Astrocyte of the hippocampus (primary cell): ENCODE measurements around the gene USP22.
A peak's percentile ranks its signal among the peaks of the same experiment; 100 is the strongest.

ENCODE experiments used
- DNase-seq: peaks from one replicate; pipeline ENCODE4 v3.0.0; 2011; ENCODE audit warnings: low read depth, low spot score

USP22 gene

DNA sequence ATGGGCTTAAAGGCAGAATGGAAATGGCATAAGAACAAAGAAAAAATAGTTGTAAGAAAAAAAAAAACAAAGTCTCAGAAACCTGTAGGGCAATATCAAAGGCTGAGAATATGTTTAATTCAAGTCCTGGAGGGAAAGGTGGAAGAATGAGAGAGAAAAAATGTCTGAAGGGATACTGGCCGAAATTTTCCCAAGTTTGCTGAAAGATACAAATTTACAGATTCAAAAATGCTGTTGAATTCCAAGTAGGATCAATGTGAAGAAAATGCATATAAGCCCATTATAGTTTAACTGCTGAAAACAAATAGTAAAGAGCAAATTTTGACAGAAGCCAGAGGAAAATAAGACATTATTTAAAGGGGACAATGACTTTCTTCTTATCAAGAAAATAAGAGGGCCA, 6.6 kb upstream of the USP22 start:
- DNase-seq, result no peak

DNA sequence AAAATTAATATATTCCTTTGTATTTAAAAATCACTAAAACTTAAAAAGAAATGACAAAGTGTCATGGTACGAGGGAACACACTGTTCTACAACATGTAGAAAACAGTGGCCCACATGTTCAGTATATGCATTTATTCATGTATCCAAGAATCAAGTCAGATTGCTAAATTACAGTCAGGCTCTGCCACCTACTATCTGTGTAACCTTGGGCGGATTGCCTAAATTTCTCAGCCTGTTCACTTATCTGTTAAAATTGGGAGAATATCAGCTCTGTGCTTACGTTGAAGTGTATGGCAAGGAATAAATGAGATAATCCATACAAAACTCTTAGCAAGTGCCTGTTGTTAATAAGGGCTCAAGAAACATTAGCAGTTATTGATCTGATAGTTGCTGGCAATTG, 3.4 kb upstream of the USP22 start:
- no peak for DNase-seq

DNA sequence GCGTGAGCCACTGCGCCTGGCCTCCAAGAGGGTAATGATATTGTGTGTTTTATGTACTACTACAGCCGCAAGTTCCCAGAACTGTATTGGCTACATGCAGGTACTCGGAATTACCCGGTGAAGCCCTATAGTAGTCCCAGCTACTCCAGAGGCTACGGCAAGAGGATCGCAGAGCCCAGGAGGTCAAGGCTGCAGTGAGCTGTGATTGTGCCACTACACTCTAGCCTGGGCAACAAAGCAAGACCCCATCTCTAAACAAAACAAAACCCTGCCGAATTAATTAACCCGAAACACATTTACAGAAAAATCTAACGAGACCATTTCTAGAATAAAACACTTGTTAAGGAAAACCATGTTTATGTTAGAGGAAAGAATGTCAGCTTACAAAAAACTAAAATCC, 2.2 kb upstream of the USP22 start:
- DNase-seq, result no peak

DNA sequence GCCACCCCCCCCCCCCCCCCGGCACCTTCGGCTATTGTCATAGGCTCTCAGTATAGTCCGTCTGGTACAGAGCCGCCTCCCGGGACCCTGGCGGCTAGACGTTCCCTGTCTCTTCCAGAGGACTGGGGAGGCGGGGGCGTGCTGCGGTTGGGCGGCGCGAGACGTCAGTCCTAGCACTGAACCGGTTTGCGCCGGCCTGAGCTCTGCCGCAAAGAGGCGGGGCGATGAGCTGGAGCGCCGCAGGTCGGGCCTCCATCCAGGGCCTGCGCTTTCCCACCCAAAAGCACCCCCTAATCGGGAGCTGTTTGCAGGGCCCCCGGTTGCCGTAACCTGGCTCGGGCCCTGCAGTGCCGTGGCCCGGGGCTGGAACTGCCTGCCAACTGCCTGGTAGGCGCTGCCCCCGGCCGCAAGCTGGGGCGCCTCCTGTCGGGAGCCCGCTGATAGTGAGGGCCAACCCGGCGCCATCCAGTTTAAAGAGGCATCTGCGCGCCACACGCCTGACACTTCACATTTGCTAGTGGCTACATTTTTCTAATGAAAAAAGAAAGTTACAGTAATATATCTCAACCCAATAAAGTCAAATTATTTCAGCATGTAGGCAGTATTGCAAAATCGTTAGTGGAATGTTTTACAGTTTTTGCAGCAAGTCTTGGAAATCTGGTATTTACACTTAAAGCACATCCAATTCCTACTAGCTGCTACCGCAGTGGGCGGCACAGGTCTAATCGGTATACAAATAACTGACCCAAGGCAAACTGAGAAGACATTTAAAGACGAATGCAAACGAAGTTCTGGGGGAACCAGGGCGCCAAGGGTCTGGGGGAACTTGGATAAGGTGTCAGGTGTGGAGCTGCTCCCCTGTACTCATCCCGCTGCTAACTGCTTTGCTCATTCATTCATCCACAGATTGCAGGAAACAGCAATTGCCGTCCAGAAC, 753 bp upstream of the USP22 start:
- DNase-seq, result no peak

DNA sequence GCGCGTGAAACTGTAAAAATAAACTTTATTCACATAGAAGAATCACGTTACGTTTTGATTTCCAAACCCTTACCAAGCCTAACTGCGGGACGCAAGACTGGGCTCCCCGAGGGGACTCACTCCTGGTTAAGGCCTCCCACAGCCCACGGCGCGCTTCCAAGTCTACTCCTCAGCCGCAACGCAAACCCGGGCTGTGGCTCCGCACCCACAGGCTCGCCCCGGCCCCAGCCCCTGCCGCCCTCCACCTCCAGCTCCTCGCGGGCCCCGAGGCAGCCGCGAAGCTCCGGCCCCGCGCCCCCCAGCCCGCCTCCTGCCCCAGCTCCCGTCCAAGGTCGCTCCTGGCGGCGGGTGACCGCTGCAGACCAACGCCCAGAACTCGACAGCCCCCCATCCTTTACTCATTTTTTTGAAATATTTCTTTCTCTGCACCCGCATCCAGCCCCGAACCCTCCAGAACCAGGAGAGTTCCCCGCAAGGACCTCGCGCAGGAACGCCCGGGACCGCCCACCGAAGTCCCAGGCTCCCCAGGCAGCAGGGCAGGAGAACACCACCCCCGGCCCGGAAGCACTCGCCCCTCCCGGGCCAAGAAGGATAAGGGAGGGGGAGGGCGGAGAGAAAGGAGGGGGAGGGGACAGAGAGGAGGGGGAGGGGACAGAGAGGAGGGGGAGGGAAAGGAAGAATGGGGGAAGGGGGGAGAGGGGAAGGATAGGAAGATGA, 912 bp downstream of the USP22 start:
- peak; percentile 79 for DNase-seq

DNA sequence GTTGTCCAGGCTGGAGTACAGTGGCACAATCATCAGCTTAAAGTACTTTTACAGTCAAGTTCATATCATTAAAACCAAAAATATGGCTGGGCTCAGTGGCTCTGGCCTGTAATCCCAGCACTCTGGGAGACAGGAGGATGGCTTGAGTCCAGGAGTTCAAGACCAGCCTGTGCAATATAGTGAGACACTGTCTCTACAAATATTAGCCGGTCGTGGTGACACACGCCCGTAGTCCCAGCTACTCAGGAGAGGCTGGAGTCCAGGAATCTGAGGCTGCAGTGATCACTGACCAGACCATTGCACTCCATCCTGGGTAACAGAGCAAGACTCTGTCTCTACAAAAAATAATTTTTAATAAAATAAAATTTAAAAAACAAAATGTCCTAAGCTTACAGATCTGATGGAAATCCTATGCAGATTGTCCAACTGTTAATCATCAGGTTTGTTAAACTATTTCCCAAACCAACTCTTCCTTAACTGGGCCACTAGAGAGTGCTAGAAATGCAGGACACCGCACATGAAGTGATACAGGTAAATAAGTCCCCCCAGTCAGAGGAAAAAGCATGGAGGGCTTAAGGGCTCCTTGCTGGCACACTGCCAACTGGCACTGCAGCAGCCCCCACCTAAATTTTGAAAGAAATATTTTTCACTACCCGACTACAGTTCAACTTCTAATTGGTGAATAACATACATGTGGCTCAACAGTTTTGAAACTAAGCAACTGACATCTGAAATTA, 2.8 kb downstream of the USP22 start:
- peak; percentile 63 for DNase-seq

DNA sequence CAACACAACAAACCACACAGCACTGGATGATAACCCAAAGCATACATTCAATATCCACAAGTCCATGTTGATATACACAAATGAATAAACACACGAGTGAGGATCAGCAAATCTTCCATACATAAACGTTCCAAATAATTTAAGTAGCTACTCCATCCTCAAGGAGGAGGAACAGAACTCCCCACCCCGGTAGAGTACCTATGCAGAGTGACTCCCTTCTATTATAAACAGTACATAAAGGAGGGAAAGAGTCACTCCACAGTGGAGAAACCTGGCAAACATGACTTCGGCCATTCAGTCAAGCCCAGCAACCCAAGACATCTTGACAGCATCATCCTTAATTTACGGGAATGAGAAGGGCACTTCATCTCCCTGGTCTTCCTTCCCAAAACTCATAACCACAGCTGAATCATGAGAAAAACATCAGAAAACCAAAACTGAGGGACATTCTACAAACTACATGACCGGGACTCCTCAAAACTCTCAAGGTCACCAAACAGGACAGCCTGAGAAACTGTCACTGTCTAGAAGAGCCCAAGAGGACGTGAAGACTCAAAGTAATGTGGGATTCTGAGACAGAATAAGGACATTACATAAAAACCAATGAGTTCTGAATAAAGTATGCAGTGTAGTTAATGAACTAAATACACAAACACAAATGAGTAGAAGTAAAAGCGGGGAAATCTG, 5.6 kb downstream of the USP22 start:
- no peak for DNase-seq

DNA sequence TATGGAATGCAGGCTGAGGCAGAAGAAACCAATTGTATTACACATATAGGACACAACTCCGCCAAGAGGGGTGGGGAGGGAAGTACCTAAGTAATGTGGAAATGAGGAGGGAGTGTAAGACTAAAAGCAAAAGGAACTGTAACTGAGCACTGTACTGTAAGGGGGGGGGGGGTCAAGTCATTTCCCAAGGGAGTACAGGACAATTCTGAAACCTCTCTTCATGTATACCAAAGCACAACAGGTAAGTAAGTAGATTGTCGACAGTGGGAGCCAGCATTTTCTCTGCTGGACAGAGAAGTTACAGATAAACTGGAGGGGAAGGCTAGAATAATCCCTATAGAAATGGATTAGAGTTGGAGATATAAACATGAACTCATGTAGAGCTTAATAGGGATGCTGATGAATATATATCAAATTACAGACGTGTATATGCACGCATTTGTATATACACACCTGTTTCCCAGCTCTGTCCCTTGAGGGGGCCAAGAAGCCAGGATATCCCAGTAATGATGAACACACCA, 6.4 kb downstream of the USP22 start:
- DNase-seq, result no peak

DNA sequence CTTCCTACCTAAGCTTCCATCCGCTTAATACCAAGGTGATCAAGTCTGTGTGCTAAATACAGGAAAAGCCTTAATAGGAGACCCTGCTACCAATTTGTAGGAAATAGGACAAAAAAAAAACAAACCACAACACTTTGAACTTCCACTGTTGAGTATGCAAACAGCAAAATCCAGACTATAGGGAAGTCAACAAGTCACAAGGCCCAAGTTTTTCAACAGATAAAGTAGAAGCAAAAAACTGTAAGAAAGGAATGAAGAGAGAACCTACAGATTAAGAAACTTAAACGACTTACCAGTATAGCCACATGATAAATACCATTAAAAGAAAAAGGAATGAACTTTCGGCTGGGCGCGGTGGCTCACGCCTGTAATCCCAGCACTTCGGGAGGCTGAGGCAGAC, 7.4 kb downstream of the USP22 start:
- DNase-seq, result no peak

DNA sequence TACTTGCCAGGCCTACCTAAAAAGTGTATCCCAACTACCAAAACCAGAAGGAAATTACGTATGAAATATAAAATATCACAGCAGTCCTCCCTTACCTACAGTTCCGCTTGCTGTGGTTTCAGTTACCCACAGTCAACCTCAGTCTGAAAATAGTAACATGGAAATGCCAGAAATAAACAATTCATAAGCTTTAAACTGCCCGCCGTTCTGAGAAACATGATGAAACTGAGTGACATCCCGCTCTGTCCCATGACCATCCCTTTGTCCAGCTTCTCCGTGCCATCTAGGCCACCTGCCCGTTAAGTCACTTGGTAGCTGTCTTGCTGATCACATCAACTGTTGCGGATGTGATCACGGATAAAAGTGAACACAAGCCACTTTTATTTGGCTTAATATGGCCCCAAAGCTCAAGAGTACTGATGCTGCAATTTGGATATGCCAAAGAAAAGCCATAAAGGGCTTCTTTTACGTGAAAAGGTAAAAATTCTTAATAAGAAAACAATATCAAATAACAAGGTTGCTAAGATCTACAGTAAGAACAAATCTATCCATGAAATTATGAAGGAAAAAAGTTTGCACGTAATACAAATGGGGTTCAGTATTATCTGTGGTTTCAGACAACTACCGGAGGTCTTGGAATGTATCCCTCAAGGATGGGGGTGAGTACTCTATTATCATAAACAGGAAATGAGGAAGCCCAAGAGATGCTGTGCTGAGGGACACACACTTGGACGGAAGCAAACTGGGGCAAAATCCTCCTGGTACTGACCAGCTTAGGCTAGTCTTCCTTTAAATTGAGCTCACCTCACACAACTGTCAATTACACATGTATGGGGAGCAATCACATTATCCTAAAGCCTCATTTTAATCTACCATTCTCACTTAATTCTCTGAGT, 8.2 kb downstream of the USP22 start:
- no peak for DNase-seq

DNA sequence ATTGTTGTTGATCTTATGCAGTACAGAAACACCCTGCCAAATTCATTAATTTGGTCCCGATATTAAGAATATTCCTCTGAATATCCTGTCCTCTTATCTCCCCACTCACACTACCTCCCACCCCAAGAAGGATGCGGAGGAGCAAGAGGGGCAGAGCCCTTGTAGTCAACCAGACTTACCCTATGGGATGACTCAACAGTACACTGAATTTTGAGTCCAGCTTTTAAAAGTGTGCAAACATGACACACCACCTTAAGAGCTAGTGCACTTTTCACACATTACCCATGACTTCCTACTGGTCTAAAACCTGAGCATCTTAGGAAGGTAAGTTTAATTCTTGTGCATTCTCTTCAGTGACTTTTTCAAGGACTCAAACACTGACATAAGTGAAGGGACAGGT, 9.5 kb downstream of the USP22 start:
- no peak for DNase-seq

DNA sequence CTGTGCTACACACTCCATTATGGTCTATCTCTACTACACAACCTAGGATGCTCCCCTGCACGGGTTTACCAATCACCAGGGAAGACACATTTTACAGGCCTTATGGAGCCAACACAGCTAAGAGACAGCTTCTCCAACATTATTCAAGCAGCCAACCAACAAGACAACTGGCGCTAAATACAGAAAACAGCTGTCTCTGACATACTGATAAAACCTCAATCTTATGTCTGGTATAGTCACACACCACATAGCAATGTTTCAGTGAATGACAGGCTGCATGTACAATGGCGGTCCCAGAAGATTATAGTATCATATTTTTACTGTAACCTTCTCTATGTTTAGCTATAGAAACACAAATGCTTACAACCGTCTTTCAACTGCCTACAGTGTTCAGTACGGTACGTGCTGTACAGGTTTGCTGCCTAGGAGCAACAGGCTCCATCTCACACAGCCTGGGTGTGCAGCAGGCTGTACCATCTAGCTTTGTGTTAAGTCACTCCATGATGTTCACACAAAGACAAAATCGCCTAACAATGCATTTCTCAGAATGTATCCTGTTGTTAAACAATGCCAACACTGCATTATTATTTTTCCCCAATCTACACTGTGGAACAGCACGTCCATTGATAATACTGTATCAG, 10.9 kb downstream of the USP22 start:
- no peak for DNase-seq

DNA sequence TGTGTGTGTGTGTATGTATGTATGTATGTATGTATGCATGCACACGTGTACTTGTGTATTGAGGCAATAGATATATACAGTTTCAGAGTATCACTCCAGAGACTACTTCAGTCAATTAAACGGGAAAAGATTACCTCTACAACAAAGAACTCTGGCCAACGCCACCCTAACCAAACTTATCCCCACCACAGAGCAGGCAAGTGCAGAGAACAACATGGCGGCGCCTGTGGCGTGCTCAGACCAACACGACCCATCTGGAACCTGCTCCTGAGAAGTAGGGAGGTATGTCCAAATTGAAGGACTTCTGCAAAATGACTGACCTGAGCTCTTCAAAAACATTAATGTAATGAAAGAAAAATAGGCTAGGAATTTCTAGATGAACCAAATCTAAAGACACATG, 12.4 kb downstream of the USP22 start:
- no peak for DNase-seq

DNA sequence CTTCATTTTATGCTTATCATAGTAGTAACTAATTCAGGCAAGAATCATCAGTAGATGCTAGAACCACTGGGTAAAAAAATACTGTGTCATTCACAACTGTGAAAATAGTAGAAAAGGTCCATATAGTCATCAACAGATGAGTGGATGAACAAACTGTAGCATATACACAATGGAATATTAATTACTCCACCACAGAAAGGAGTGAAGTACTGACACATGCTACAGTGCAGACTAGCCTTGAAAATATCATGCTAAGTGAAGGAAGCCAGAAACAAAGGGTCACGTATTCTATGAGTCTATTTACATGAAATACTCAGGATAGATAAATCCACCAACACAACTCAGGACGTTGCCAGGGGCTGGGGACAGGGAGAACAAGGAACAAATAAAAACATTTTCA, 13.3 kb downstream of the USP22 start:
- no peak for DNase-seq

DNA sequence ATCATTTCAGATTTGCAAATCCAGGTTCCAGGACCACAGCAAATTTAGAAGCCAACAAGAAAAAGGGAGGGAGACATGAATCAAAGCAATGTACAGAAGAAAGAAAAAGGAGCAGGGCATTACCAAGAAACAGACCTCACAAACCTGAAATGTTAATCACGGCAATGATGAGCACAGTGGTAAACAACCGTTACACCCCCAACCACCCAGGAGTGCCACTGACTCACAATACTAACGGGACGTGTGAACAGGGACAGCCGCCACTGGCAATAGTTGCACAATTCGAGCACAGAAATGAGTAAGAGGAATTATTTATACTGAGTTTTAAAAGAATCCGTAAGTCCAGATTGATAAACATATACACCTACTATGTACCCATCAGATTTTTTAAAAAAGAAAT, 13.8 kb downstream of the USP22 start:
- DNase-seq, result peak; percentile 67

DNA sequence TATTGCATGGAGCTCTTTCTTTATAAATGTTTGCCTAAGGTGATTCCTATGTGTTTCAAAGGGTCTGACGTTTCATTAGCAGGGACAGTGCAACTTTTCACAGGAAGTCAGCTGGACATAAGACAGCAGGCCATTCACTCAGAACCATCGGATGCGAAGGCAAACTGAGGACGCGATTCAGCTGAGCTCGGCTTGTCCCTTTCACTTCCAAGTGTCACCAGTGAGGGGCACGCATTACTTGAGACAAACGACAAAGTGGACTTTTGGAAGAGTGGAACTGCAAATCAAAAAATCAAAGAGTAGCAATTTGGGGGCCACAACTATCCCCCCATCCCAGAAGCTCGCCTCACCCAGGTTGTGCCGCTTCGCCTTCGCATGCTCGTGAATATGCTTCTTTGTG, 14.6 kb downstream of the USP22 start:
- DNase-seq, result no peak

DNA sequence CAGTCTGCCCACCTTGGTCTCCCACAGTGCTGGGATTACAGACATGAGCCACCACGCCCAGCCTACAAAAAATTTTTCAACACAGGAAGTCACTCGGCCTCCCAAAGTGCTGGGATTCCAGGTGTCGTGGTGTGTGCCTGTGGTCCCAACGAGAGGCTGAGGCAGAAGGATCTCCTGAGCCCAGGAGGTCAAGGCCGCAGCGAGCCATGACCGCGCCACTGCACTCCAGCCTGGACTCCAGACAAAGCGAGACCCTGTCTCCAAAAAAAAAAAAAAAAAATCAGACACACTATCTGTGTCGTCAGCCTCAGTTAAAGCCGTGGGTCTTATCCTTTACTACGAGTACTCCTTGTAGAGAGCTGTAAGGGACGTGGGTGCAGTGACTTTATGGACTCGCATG, 15.8 kb downstream of the USP22 start:
- DNase-seq, result no peak

DNA sequence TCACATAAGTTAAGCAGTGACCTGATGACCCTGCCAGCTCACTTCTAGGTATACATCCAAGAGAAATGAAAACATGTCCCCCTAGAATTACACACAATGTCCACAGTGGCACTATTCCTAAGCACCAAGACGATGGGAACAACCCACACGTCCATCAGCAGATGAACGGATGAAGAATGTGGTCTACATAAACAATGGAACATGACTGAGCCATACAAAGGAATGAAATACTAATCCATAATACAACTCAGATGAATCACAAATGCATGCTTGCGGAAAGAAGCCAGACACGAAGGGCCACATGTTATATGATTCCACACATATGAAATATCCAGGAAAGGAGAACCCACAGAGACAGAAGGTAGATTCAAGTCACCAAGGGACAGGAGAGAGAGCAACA, 17.4 kb downstream of the USP22 start:
- DNase-seq, result peak; percentile 43

DNA sequence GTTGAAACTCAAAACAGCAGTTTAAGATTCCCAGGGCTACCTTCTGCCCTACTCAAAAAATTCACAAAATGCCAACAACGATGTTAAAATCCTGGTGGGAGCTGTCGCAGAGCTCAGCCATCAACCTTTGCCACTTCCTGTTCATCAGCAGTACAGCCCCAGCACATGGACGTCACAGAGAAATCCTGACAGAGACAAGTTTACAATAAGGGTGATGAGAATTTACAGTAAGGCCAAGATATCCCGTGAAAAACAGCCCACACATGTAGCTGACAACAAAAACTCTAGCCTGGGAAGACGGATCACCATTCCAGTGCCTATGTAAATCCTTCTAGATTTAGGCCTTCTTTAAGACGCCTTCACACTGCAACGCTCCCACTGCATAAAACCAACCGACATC, 18.8 kb downstream of the USP22 start:
- no peak for DNase-seq

DNA sequence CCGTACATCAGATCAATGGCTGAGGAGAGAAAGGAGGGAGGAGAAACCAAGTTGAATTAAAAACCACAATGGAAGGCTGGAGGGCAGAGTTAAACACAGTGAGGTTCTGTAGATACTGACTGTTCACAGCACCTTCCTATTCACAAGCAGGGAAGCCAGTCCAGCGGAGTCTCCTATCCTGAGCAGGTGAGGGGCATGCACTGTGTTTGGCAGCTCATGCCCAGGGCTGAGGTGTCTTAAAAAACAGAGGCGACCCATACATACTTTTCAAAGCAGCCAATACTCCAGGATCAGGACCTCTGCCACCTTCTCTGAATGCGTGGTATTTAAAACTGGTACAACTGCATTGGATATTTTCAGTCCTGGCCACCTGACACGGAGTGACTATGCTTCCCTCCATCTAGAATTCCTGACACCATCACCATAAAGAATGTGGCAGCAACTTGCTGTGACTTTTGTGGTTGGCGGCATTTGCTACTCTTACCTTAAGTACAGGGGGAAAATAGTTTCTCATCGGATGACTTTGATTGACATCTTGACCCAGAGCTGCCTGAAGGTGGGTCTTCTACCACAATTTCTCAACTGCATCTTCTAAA, 21.5 kb downstream of the USP22 start:
- DNase-seq, result no peak
